Measurements from ENCODE around the gene OR2G2. TPM values are rescaled to one million over a fixed set of nuclear protein-coding genes. Genes with fewer than 3 reads are reported as not detected.

Gene OR2G2
- total and polyA plus RNA-seq, 8 donors, result not detected

GRCh38 chr1:247548092-247548491 is 40.1 kb upstream of the OR2G2 start:
- no peak for ATAC-seq
- intact Hi-C loops (cut with DNase I), result no loop called here
- WGBS, 2 donors, result 41 to 58% methylated on average over 5 of the region's 5 CpGs

GRCh38 chr1:247548769-247549182 is 39.4 kb upstream of the OR2G2 start, which contains the start of gene GCSAML:
GCSAML (plus strand) TSS chr1:247549134; CDS start chr1:247549192, 58 bp downstream.
- no peak for ATAC-seq
- intact Hi-C loops (cut with DNase I), result no loop called here
- Histone ChIP-seq H3K9me3 (no peaks in the 10 kb centered on the region), H3K27me3 (no peaks in the 10 kb centered on the region), H3K36me3 (no peaks in the 10 kb centered on the region), H3K4me1 (no peaks in the 10 kb centered on the region), H3K4me3 (no peak within 1 kb of the TSS), H3K27ac (no peak within 1 kb of the TSS)
- FAIRE-seq, result no peak
- TF ChIP-seq CTCF (IDR thresholded peaks at IDR 0.05), result no peak
- no peak for DNase-seq
- 63 to 75% methylated on average over 13 of the region's 13 CpGs for WGBS, 2 donors

More at GRCh38 chr1:247548092-247548491, 40.1 kb upstream of the OR2G2 start:
- TF ChIP-seq CTCF (IDR thresholded peaks at IDR 0.05), result no peak
- FAIRE-seq (no peak), DNase-seq (no peak)
- no peaks in the 10 kb centered on the region for H3K9me3 ChIP-seq
- no peak overlapping the region for H3K27ac ChIP-seq
- no peaks in the 10 kb centered on the region for H3K4me1 ChIP-seq
- no peaks in the 10 kb centered on the region for H3K36me3 ChIP-seq
- H3K4me3 ChIP-seq, result no peak overlapping the region
- no peaks in the 10 kb centered on the region for H3K27me3 ChIP-seq

- no peak for TF ChIP-seq CTCF (IDR thresholded peaks at IDR 0.05)
- Histone ChIP-seq H3K36me3 (no peaks in the 10 kb centered on the region), H3K4me1 (no peaks in the 10 kb centered on the region), H3K9me3 (no peaks in the 10 kb centered on the region), H3K4me3 (no peak overlapping the region), H3K27ac (no peak overlapping the region), H3K27me3 (no peaks in the 10 kb centered on the region)
- ATAC-seq (no peak), DNase-seq (no peak), FAIRE-seq (no peak)
- intact Hi-C loops (cut with DNase I), result no loop called here
- 35 to 44% methylated on average over 1 of the region's 1 CpG for WGBS, 2 donors
Measured at GRCh38 chr1:247551721-247552120, 36.4 kb upstream of the OR2G2 start.

GRCh38 chr1:247552231-247552630 is 35.9 kb upstream of the OR2G2 start:
- FAIRE-seq, result no peak
- Histone ChIP-seq H3K4me1 (no peaks in the 10 kb centered on the region), H3K9me3 (no peaks in the 10 kb centered on the region), H3K27ac (no peak overlapping the region), H3K4me3 (no peak overlapping the region), H3K36me3 (no peaks in the 10 kb centered on the region), H3K27me3 (no peaks in the 10 kb centered on the region)
- no peak for DNase-seq
- 45 to 58% methylated on average over 2 of the region's 2 CpGs for WGBS, 2 donors
- TF ChIP-seq CTCF (IDR thresholded peaks at IDR 0.05), result no peak
- intact Hi-C loops (cut with DNase I), result no loop called here
- ATAC-seq, result no peak

- H3K9me3 ChIP-seq, result no peaks in the 10 kb centered on the region
- DNase-seq (no peak), FAIRE-seq (no peak), ATAC-seq (no peak)
- no peak overlapping the region for H3K27ac ChIP-seq
- H3K4me3 ChIP-seq, result no peak overlapping the region
- no peaks in the 10 kb centered on the region for H3K4me1 ChIP-seq
- intact Hi-C loops (cut with DNase I), result no loop called here
- TF ChIP-seq CTCF (IDR thresholded peaks at IDR 0.05), result no peak
- no peaks in the 10 kb centered on the region for H3K36me3 ChIP-seq
- WGBS, 2 donors, result 50 to 72% methylated on average over 2 of the region's 2 CpGs
- no peaks in the 10 kb centered on the region for H3K27me3 ChIP-seq
Measured at GRCh38 chr1:247557926-247558674, 30.1 kb upstream of the OR2G2 start.
